Measurements from ENCODE around the gene CYP4A22.
"Not testable (repeated sequence)": the region's sequence is repeated elsewhere in the genome, so short reads cannot be mapped to it uniquely, and the experiment has no call there.

The CYP4A22 gene, protein sequence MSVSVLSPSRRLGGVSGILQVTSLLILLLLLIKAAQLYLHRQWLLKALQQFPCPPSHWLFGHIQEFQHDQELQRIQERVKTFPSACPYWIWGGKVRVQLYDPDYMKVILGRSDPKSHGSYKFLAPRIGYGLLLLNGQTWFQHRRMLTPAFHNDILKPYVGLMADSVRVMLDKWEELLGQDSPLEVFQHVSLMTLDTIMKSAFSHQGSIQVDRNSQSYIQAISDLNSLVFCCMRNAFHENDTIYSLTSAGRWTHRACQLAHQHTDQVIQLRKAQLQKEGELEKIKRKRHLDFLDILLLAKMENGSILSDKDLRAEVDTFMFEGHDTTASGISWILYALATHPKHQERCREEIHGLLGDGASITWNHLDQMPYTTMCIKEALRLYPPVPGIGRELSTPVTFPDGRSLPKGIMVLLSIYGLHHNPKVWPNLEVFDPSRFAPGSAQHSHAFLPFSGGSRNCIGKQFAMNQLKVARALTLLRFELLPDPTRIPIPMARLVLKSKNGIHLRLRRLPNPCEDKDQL

DNA sequence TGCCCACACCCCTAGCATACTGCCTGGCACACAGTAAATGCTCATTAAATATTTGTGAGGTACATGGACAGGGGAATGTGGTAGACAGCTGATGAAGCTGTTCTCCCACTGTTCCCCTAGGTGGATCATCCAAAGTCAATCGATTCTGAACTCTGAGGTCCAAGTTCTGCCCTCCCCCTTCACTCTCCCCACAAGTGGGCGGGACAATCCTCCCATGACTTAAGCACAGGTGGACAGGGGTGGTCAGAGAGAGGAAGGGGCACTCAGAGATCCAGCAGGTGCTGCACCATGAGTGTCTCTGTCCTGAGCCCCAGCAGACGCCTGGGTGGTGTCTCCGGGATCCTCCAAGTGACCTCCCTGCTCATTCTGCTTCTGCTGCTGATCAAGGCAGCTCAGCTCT lies at the start of gene CYP4A22:
CYP4A22 (plus strand) TSS at position 244 of the 400 bp plus-strand sequence; CDS start at position 289, 45 bp downstream.
- Mint-ChIP-seq H3K27ac (no peak within 1 kb of the TSS), H3K9me3 (no peaks in the 10 kb centered on the region), H3K36me3 (no peaks in the 10 kb centered on the region), H3K4me1 (no peaks in the 10 kb centered on the region), H3K4me3 (no peak within 1 kb of the TSS)
- ATAC-seq, result no peak
- DNase-seq (ENCODE audit: low spot score in 2 of 2), result no peak

DNA sequence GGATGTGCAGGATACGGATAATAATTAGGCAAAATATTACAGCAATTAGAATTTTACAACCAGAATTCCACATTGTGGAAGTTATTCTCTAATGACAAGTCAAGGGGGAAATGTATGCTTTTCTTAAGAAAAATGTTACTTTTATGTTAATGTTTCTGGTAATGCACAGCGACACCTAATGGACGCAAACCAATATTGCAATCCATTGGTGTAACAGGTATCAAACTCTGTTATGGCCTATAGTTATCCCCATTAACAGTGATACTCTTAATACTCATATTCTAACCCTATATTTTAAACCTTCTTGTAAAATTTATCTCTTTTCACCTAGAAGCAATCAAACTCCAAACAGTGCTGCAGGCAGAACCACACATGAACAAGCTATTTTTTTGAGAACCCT lies 47.9 kb upstream of the CYP4A22 start:
- ATAC-seq, H3K36me3 Mint-ChIP-seq: not testable (repeated sequence)

GRCh38 chr1:47091476-47091875 lies 45.8 kb upstream of the CYP4A22 start:
- not testable (repeated sequence) for H3K9me3 Mint-ChIP-seq; H3K4me3 Mint-ChIP-seq; H3K36me3 Mint-ChIP-seq; ATAC-seq; H3K4me1 Mint-ChIP-seq; H3K27ac Mint-ChIP-seq; DNase-seq (ENCODE audit: low spot score in 2 of 2)

More for the DNA sequence above, 47.9 kb upstream of the CYP4A22 start:
- H3K27ac Mint-ChIP-seq, H3K4me3 Mint-ChIP-seq, H3K4me1 Mint-ChIP-seq, H3K9me3 Mint-ChIP-seq: not testable (repeated sequence)
- peak in 1 of 2 donors; percentile 5 for DNase-seq (ENCODE audit: low spot score in 2 of 2)

DNA sequence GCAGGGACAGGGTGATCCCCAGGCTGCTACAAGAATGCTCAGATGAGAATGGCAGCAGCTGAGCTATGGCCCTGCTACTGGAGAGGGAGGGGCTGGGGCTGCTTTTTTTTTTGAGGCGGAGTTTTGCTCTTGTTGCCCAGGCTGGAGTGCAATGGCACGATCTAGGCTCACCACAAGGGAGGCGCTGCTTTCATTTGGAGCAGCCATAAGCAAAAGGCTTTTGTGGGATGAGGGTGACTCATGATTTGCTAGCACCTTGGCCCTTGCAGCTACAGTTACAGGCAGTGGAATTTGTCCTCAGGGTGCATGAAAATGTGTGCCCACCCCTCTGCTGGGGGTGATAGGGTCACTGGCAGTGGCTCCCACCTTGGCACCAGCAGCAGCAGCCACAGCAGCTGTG lies 32.4 kb upstream of the CYP4A22 start:
- Mint-ChIP-seq H3K27ac (no peak overlapping the region), H3K36me3 (no peaks in the 10 kb centered on the region), H3K4me3 (no peak overlapping the region), H3K9me3 (peaks cover 13% of the 10 kb centered on the region), H3K4me1 (no peaks in the 10 kb centered on the region)
- ATAC-seq, result no peak
- DNase-seq (ENCODE audit: low spot score in 2 of 2), result no peak

DNA sequence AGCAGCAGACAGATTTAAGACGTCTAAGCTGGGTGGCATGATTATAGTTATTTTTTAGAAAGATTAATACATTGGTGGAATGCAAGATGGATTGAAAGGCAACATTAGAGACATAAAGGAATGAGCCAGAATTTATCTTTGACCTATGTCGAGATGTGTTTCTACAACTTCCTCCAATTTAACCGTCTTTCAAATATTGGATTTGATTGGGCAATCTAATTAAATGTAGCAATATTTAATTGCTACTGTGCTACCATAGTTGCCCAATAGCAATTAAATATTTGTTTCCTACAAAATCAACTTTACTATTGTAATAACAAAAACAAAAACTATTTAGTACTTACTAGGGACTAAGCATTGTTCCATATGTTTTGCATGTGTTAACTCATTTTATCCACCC lies 30.4 kb upstream of the CYP4A22 start:
- Mint-ChIP-seq H3K4me1 (no peaks in the 10 kb centered on the region), H3K9me3 (peaks cover 10% of the 10 kb centered on the region), H3K27ac (no peak overlapping the region), H3K36me3 (no peaks in the 10 kb centered on the region), H3K4me3 (no peak overlapping the region)
- ATAC-seq (no peak), DNase-seq (ENCODE audit: low spot score in 2 of 2) (no peak)

DNA sequence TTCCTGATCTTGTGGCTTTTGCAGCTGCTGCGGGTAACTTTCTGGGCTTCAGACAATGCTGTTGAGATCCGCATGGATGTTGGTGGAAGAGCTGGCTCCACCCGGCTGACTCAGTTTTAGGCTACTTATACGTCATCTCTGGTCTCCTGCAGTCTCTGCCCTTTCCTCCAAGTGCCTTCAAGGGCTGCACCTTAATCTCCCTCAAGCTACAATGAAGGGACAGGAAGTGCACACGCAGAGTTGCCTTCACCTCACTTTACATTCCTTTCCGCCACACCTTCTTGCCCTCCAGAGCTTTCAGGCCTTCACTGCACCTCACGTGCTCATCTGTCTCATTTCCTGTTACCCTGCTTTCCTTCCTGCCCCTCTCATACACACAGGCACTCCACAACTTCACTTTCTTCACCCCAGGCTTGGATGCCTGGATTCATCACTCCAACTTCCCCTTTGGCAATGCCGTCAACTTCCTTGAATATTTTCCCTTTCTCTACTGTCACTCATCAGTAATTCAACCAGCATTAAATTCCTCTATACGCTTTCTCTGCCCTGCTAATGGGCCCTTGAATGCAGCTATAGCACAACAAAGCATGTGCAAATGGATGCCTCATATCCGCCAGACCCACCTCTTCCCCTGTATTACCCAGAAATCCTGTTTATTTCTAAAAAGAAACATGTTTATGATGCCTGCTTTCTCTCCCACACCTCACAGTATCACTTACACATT lies 29.2 kb upstream of the CYP4A22 start:
- not testable (repeated sequence) for H3K9me3 Mint-ChIP-seq; H3K4me3 Mint-ChIP-seq; ATAC-seq; DNase-seq (ENCODE audit: low spot score in 2 of 2); H3K36me3 Mint-ChIP-seq; H3K27ac Mint-ChIP-seq; H3K4me1 Mint-ChIP-seq

GRCh38 chr1:47109482-47109881 lies 27.8 kb upstream of the CYP4A22 start:
- not testable (repeated sequence) for H3K27ac Mint-ChIP-seq, H3K4me1 Mint-ChIP-seq

DNA sequence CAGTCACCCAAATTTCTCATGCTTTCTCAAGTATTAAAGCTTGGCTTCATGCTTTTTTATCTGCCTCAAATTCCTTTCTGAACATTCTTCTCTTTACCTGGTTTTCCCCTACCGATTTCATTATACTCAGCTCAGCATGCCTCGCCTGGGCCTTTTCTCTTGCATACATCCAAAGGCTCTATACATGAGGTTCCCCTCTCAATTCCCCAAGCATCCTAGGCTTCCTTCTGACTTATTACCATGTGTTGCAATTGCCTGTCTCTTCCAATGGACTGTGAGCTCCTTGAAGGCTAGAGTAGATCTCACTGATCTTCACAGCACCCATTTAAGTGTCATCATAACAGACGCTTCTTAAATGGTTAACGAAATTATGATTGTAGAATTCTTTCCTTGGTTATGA lies 24.1 kb upstream of the CYP4A22 start:
- Mint-ChIP-seq H3K36me3 (no peaks in the 10 kb centered on the region), H3K27ac (no peak overlapping the region), H3K9me3 (no peaks in the 10 kb centered on the region), H3K4me1 (no peaks in the 10 kb centered on the region), H3K4me3 (no peak overlapping the region)
- DNase-seq (ENCODE audit: low spot score in 2 of 2) (no peak), ATAC-seq (no peak)

More at GRCh38 chr1:47109482-47109881, 27.8 kb upstream of the CYP4A22 start:
- H3K36me3 Mint-ChIP-seq; H3K9me3 Mint-ChIP-seq; DNase-seq (ENCODE audit: low spot score in 2 of 2); H3K4me3 Mint-ChIP-seq; ATAC-seq: not testable (repeated sequence)

DNA sequence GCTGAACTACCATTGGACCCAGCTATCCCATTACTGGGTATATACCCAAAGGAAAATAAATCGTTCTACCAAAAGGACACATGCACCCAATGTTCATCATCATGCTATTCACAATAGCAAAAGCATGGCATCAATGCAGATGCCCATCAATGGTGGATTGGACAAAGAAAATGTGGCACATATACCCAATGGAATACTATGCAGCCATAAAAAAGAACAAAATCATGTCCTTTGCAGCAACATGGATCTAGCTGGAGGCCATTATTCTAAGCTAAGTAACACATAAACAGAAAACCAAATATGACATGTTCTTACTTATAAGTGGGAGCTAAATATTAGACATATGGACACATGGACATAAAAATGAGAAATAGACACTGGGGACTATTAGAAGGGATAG lies 16.2 kb upstream of the CYP4A22 start:
- H3K36me3 Mint-ChIP-seq; H3K4me3 Mint-ChIP-seq; H3K4me1 Mint-ChIP-seq; H3K27ac Mint-ChIP-seq; H3K9me3 Mint-ChIP-seq; ATAC-seq; DNase-seq (ENCODE audit: low spot score in 2 of 2): not testable (repeated sequence)

GRCh38 chr1:47124834-47125233 lies 12.4 kb upstream of the CYP4A22 start:
- H3K36me3 Mint-ChIP-seq, ATAC-seq: not testable (repeated sequence)

GRCh38 chr1:47126997-47127396 lies 10.2 kb upstream of the CYP4A22 start:
- H3K27ac Mint-ChIP-seq; ATAC-seq; H3K9me3 Mint-ChIP-seq; H3K4me3 Mint-ChIP-seq; DNase-seq (ENCODE audit: low spot score in 2 of 2); H3K36me3 Mint-ChIP-seq; H3K4me1 Mint-ChIP-seq: not testable (repeated sequence)

More at GRCh38 chr1:47124834-47125233, 12.4 kb upstream of the CYP4A22 start:
- DNase-seq (ENCODE audit: low spot score in 2 of 2); H3K4me3 Mint-ChIP-seq; H3K9me3 Mint-ChIP-seq; H3K4me1 Mint-ChIP-seq; H3K27ac Mint-ChIP-seq: not testable (repeated sequence)

DNA sequence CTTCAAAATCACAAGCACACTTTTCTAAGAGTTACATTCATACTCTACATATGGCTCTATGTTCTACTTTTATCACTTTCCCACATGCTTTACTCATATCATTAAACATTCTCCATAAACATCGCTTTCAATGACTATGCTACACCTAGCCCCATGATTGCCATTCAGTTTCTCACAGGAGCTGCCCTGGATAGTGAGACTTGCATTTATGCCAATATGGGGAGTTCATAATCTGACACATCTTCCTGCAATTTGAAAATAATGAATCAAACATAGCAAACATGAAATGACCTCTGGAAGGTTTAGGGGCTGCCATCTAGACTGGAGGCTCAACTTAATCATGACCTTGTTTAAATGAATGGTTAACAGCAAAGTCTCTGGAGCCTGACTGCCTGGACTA lies 9.0 kb upstream of the CYP4A22 start:
- no peaks in the 10 kb centered on the region for H3K9me3 Mint-ChIP-seq
- DNase-seq (ENCODE audit: low spot score in 2 of 2), result no peak
- no peaks in the 10 kb centered on the region for H3K36me3 Mint-ChIP-seq
- ATAC-seq, result no peak
- H3K4me1 Mint-ChIP-seq, result no peaks in the 10 kb centered on the region
- H3K4me3 Mint-ChIP-seq, result no peak overlapping the region
- no peak overlapping the region for H3K27ac Mint-ChIP-seq

DNA sequence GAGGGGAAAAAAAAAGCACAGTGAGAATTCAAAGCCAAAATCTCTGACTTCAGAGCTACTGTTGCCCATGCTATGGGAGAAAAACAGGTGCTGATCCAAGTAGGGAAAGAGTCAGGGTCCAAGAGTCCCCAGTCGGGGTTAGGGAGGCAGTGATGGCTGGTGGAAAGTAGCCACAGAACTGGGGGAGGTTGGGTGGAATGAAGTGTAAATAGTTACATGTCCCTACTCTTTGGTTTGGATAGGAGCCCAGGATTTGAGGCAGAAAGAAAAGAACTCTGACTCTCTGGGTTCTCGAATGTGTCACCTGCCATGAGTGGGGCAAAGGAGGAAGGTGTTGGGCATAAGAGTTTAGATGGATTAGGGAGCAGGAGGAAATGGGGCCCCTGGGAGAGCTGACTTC lies 8.4 kb upstream of the CYP4A22 start:
- H3K27ac Mint-ChIP-seq; H3K9me3 Mint-ChIP-seq; H3K4me1 Mint-ChIP-seq; DNase-seq (ENCODE audit: low spot score in 2 of 2); H3K4me3 Mint-ChIP-seq; ATAC-seq; H3K36me3 Mint-ChIP-seq: not testable (repeated sequence)

GRCh38 chr1:47129489-47130230 lies 7.6 kb upstream of the CYP4A22 start:
- not testable (repeated sequence) for H3K9me3 Mint-ChIP-seq; H3K4me3 Mint-ChIP-seq; H3K36me3 Mint-ChIP-seq; H3K4me1 Mint-ChIP-seq; H3K27ac Mint-ChIP-seq; ATAC-seq; DNase-seq (ENCODE audit: low spot score in 2 of 2)

DNA sequence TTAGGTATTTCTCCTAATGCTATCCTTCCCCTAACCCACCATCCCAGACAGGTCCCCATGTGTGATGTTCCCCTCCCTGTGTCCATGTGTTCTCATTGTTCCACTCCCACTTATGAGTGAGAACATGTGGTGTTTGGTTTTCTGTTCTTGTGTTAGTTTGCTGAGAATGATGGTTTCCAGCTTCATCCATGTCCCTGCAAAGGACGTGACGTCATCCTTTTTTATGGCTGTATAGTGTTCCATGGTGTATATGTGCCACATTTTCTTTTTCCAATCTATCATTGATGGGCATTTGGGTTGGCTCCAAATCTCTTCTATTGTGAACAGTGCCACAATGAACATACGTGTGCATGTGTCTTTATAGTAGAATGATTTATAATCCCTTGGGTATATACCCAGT lies 4.6 kb upstream of the CYP4A22 start:
- ATAC-seq, H3K27ac Mint-ChIP-seq: not testable (repeated sequence)

More for the DNA sequence above, 4.6 kb upstream of the CYP4A22 start:
- H3K4me3 Mint-ChIP-seq; H3K4me1 Mint-ChIP-seq; DNase-seq (ENCODE audit: low spot score in 2 of 2); H3K36me3 Mint-ChIP-seq; H3K9me3 Mint-ChIP-seq: not testable (repeated sequence)

All from stimulated activated effector memory CD8-positive, alpha-beta T cell treated with anti-CD3 and anti-CD28 coated beads, Interleukin-12 subunit alpha, Interleukin-12 subunit beta, amount 100 ng/mL, for 72 hours (primary cell).